Esophagus muscularis mucosa (tissue), 4 donors: ENCODE data around the gene WWOX. TPM values are rescaled to one million over a fixed set of nuclear protein-coding genes. Genes with fewer than 3 reads are reported as not detected.

ENCODE experiments used
- DNase-seq: peaks from one replicate; pipeline ENCODE4 v3.0.0-alpha.2; 2017; ENCODE audit errors: extremely low spot score
- H3K27ac ChIP-seq, 4 donors: fragments of 200-600 bp; sonication (generic); replicated peaks in 1 of 4; 1 replicate in 3 of 4; 2 replicates in 1 of 4; pipeline ENCODE4 v1.5.1; 2016 to 2019; ENCODE audit warnings: mild to moderate bottlenecking in 1 of 4
- H3K27me3 ChIP-seq, 4 donors: fragments of 200-600 bp; sonication (generic); one replicate each; pipeline versions ENCODE4 v1.5.1 to v1.6.0; 2016 to 2019
- H3K36me3 ChIP-seq, 4 donors: fragments of 200-600 bp; sonication (generic); one replicate each; pipeline ENCODE4 v1.5.1; 2016 to 2019
- H3K4me1 ChIP-seq, 4 donors: fragments of 200-600 bp; sonication (generic); one replicate each; pipeline ENCODE4 v1.5.1; 2016 to 2019
- H3K4me3 ChIP-seq, 4 donors: fragments of 200-600 bp; sonication (generic); 1 replicate in 2 of 4; 2 replicates in 2 of 4; pipeline ENCODE4 v1.5.1; 2016 to 2019; ENCODE audit warnings: mild to moderate bottlenecking in 4 of 4, moderate library complexity in 1 of 4
- H3K9me3 ChIP-seq, 4 donors: fragments of 200-600 bp; sonication (generic); 1 replicate in 3 of 4; 2 replicates in 1 of 4; pipeline ENCODE4 v1.5.1; 2016 to 2019
- EP300 ChIP-seq: sonication (generic); formaldehyde crosslinking; IDR thresholded peaks from one replicate; pipeline ENCODE4 v1.6.1; 2017; ENCODE audit warnings: antibody characterized with exemption
- POLR2A ChIP-seq: fragments of 450-650 bp; IDR thresholded peaks from one replicate; pipeline ENCODE4 v1.6.1; 2017; ENCODE audit warnings: antibody characterized with exemption, moderate library complexity, mild to moderate bottlenecking, low read depth
- POLR2AphosphoS5 ChIP-seq, 2 donors: sonication (generic); formaldehyde crosslinking; IDR thresholded peaks; one replicate each; pipeline ENCODE4 v1.6.1; 2017; ENCODE audit warnings: antibody characterized with exemption in 2 of 2
- WGBS: methylation state at CpG from one replicate; pipeline ENCODE4 v1.1.5; 2018; 5-methylcytosine and 5-hydroxymethylcytosine counted together
- intact Hi-C: fragments of 100-400 bp; cut with DNase I; formaldehyde crosslinking; loops from one replicate; pipeline ENCODE4 v1.15.1; 2023
- total RNA-seq, 4 donors: library from RNA; depleted of rRNA; stranded (reverse); fragments of >200 nt; gene quantifications; one replicate each; pipeline versions ENCODE4 v1.1.0 to v1.2.1, GENCODE V29; 2016
- TF ChIP-seq, protein P1 (sequence below), 3 experiments: fragments of 200-600 bp in 2 of 3; fragments of 450-650 bp in 1 of 3; sonication (generic) in 2 of 3; IDR thresholded peaks; one replicate each; pipeline ENCODE4 v1.5.1; 2017 to 2019; ENCODE audit warnings: antibody characterized with exemption in 3 of 3, mild to moderate bottlenecking in 2 of 3, moderate library complexity in 1 of 3

The WWOX gene
- total RNA-seq, 4 donors from 2014 or later: 14.4 to 27.8 (median 15.4) TPM

GRCh38 chr16:78309763-78310162 lies 210.3 kb downstream of the WWOX start:
- Histone ChIP-seq H3K36me3 (no peaks in the 10 kb centered on the region), H3K27ac (no peak overlapping the region), H3K27me3 (no peaks in the 10 kb centered on the region), H3K4me3 (no peak overlapping the region), H3K9me3 (no peaks in the 10 kb centered on the region), H3K4me1 (peaks cover 0 to 13% (median 2%) of the 10 kb centered on the region in 4 donors)
- intact Hi-C loops: no loop called here
- DNase-seq: no peak
- 97% methylated on average over 4 of the region's 4 CpGs for WGBS
- TF ChIP-seq POLR2AphosphoS5 (IDR thresholded peaks at IDR 0.05): no peak
- no peak for TF ChIP-seq POLR2A

DNA sequence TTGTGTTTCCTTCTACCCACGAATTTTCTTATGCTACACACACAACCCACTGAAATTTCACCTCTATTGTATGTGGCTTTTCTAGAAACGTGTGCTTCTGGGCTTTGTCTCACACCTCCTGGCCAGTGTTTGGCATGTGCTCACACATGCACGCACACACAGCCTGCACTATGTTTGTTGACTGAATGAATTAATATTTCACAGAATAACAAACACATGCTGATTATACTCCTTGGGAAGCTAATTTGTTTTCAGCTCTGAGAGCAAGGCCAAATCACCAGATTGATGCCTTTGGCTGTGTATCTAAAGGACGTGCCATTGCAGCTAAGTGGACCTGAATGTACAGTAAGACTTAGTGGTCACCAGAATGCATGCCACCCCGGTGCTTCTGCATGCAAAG lies 210.7 kb downstream of the WWOX start:
- no peaks in the 10 kb centered on the region for H3K9me3 ChIP-seq
- intact Hi-C loops: no loop called here
- peaks cover 0 to 13% (median 2%) of the 10 kb centered on the region in 4 donors for H3K4me1 ChIP-seq
- no peaks in the 10 kb centered on the region for H3K27me3 ChIP-seq
- H3K36me3 ChIP-seq: no peaks in the 10 kb centered on the region
- DNase-seq: no peak
- WGBS: 84% methylated on average over 5 of the region's 5 CpGs
- TF ChIP-seq POLR2AphosphoS5 (IDR thresholded peaks at IDR 0.05) (no peak), POLR2A (no peak), EP300 (no peak)
- TF ChIP-seq, protein P1, sequence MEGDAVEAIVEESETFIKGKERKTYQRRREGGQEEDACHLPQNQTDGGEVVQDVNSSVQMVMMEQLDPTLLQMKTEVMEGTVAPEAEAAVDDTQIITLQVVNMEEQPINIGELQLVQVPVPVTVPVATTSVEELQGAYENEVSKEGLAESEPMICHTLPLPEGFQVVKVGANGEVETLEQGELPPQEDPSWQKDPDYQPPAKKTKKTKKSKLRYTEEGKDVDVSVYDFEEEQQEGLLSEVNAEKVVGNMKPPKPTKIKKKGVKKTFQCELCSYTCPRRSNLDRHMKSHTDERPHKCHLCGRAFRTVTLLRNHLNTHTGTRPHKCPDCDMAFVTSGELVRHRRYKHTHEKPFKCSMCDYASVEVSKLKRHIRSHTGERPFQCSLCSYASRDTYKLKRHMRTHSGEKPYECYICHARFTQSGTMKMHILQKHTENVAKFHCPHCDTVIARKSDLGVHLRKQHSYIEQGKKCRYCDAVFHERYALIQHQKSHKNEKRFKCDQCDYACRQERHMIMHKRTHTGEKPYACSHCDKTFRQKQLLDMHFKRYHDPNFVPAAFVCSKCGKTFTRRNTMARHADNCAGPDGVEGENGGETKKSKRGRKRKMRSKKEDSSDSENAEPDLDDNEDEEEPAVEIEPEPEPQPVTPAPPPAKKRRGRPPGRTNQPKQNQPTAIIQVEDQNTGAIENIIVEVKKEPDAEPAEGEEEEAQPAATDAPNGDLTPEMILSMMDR (IDR thresholded peaks at IDR 0.05): no peak
- no peak overlapping the region for H3K4me3 ChIP-seq
- no peak overlapping the region for H3K27ac ChIP-seq

GRCh38 chr16:78310990-78311561 lies 211.6 kb downstream of the WWOX start:
- 60% methylated on average over 5 of the region's 5 CpGs for WGBS
- H3K27me3 ChIP-seq: no peaks in the 10 kb centered on the region
- peaks cover 0 to 13% (median 2%) of the 10 kb centered on the region in 4 donors for H3K4me1 ChIP-seq
- no peak for DNase-seq
- intact Hi-C loops: no loop called here
- H3K9me3 ChIP-seq: no peaks in the 10 kb centered on the region
- no peak for TF ChIP-seq POLR2AphosphoS5 (IDR thresholded peaks at IDR 0.05)
- H3K36me3 ChIP-seq: no peaks in the 10 kb centered on the region
- H3K27ac ChIP-seq: no peak overlapping the region
- H3K4me3 ChIP-seq: no peak overlapping the region

- Histone ChIP-seq H3K27ac (no peak overlapping the region), H3K27me3 (no peaks in the 10 kb centered on the region), H3K4me3 (no peak overlapping the region), H3K4me1 (peaks cover 0 to 13% (median 2%) of the 10 kb centered on the region in 4 donors), H3K36me3 (no peaks in the 10 kb centered on the region), H3K9me3 (no peaks in the 10 kb centered on the region)
- no peak for TF ChIP-seq POLR2AphosphoS5 (IDR thresholded peaks at IDR 0.05)
- 82% methylated on average over 4 of the region's 4 CpGs for WGBS
- no peak for DNase-seq
- intact Hi-C loops: no loop called here
These were observed 212.4 kb downstream of the WWOX start for GRCh38 chr16:78311831-78312230.

- WGBS: 59% methylated on average over 11 of the region's 11 CpGs
- no peak overlapping the region for H3K27ac ChIP-seq
- no peak overlapping the region for H3K4me3 ChIP-seq
- TF ChIP-seq POLR2AphosphoS5 (IDR thresholded peaks at IDR 0.05) (no peak), EP300 (no peak), POLR2A (no peak)
- TF ChIP-seq, protein P1 (IDR thresholded peaks at IDR 0.05): no peak
- no peaks in the 10 kb centered on the region for H3K27me3 ChIP-seq
- H3K36me3 ChIP-seq: no peaks in the 10 kb centered on the region
- intact Hi-C loops: no loop called here
- no peaks in the 10 kb centered on the region for H3K9me3 ChIP-seq
- DNase-seq: no peak
- no peaks in the 10 kb centered on the region for H3K4me1 ChIP-seq
These were observed 218.2 kb downstream of the WWOX start for GRCh38 chr16:78317564-78318240.

GRCh38 chr16:78321620-78322360 lies 222.3 kb downstream of the WWOX start:
- Histone ChIP-seq H3K27ac (no peak overlapping the region), H3K36me3 (no peaks in the 10 kb centered on the region), H3K4me3 (no peak overlapping the region), H3K27me3 (no peaks in the 10 kb centered on the region), H3K4me1 (no peaks in the 10 kb centered on the region), H3K9me3 (no peaks in the 10 kb centered on the region)
- intact Hi-C loops: no loop called here
- 88% methylated on average over 9 of the region's 9 CpGs for WGBS
- TF ChIP-seq POLR2A (no peak), EP300 (no peak), POLR2AphosphoS5 (IDR thresholded peaks at IDR 0.05) (no peak)
- TF ChIP-seq, protein P1 (IDR thresholded peaks at IDR 0.05): no peak
- DNase-seq: no peak
